ENCODE measurements around the gene XCL1.

XCL1 gene

GRCh38 chr1:168606096-168606495, 29.7 kb downstream of the XCL1 start:
- DNase-seq (ENCODE audit: low spot score) = no peak
- TF ChIP-seq, protein P1, sequence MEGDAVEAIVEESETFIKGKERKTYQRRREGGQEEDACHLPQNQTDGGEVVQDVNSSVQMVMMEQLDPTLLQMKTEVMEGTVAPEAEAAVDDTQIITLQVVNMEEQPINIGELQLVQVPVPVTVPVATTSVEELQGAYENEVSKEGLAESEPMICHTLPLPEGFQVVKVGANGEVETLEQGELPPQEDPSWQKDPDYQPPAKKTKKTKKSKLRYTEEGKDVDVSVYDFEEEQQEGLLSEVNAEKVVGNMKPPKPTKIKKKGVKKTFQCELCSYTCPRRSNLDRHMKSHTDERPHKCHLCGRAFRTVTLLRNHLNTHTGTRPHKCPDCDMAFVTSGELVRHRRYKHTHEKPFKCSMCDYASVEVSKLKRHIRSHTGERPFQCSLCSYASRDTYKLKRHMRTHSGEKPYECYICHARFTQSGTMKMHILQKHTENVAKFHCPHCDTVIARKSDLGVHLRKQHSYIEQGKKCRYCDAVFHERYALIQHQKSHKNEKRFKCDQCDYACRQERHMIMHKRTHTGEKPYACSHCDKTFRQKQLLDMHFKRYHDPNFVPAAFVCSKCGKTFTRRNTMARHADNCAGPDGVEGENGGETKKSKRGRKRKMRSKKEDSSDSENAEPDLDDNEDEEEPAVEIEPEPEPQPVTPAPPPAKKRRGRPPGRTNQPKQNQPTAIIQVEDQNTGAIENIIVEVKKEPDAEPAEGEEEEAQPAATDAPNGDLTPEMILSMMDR (conservative IDR thresholded peaks at IDR 0.05; ENCODE audit: low read depth) = no peak
- H3K27ac ChIP-seq = no peak overlapping the region
- ChIA-PET CTCF (interaction anchor here (0.6 kb wide), 1 partner anchor 163 kb away, joined by 3 read pairs; no protein-coding TSS in a partner anchor), POLR2A (ENCODE audit: low non-redundant PET) (no interaction called here)

GRCh38 chr1:168607872-168608428, 31.5 kb downstream of the XCL1 start:
- ChIA-PET CTCF (interaction anchor here (0.9 kb wide), 1 partner anchor 740 kb away, joined by 3 read pairs; no protein-coding TSS in a partner anchor), POLR2A (ENCODE audit: low non-redundant PET) (no interaction called here)
- TF ChIP-seq, protein P1 (conservative IDR thresholded peaks at IDR 0.05; ENCODE audit: low read depth) = no peak
- H3K27ac ChIP-seq = no peak overlapping the region
- no peak for DNase-seq (ENCODE audit: low spot score)

- ChIA-PET CTCF (interaction anchor here (0.7 to 0.9 kb wide), 2 partner anchors 167 to 516 kb away, joined by 3 to 5 read pairs; no protein-coding TSS in a partner anchor), POLR2A (ENCODE audit: low non-redundant PET) (no interaction called here)
- DNase-seq (ENCODE audit: low spot score) = no peak
- TF ChIP-seq, protein P1 (conservative IDR thresholded peaks at IDR 0.05; ENCODE audit: low read depth) = no peak
- H3K27ac ChIP-seq = no peak overlapping the region
These were observed 32.7 kb downstream of the XCL1 start for GRCh38 chr1:168608796-168609715.

- CTCF ChIA-PET = interaction anchor here (0.9 to 1.1 kb wide), 2 partner anchors 515 to 637 kb away, joined by 3 to 5 read pairs; no protein-coding TSS in a partner anchor
- H3K27ac ChIP-seq = no peak overlapping the region
- POLR2A ChIA-PET (ENCODE audit: low non-redundant PET) = no interaction called here
- no peak for DNase-seq (ENCODE audit: low spot score)
- TF ChIP-seq, protein P1 (conservative IDR thresholded peaks at IDR 0.05; ENCODE audit: low read depth) = no peak
These were observed 33.5 kb downstream of the XCL1 start for GRCh38 chr1:168609741-168610510.

- H3K27ac ChIP-seq = no peak overlapping the region
- ChIA-PET CTCF (no interaction called here), POLR2A (ENCODE audit: low non-redundant PET) (no interaction called here)
- TF ChIP-seq, protein P1 (conservative IDR thresholded peaks at IDR 0.05; ENCODE audit: low read depth) = no peak
- DNase-seq (ENCODE audit: low spot score) = no peak
These were observed 36.6 kb downstream of the XCL1 start for GRCh38 chr1:168613038-168613451.

DNA sequence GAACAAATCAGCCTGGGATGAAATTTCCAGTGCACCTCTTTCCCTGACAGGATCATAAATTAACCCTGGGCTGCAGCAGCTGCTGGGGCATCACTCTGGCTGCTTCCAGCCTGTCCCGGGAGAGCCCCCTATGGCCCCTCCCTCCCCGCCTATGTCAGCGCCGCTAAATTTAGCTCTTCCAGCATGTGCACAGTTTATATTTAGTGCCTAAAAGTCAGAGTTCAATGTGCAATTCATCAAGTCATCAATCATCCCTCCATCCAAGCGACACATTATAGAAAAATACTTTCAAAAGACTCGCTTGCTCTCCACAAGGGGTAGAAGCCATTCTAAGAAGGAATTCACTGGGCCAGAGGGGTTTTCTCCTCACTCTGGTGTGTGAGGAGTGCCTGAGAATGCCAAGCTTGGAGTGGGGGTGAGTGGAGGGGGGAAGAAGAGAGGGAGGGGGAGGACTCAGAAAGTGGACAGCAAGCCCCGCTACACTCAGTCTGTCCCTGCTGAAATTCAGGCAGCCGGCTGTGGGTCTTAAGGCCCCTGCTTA, 37.4 kb downstream of the XCL1 start:
- no peak for DNase-seq (ENCODE audit: low spot score)
- ChIA-PET CTCF (no interaction called here), POLR2A (ENCODE audit: low non-redundant PET) (no interaction called here)
- TF ChIP-seq, protein P1 (conservative IDR thresholded peaks at IDR 0.05; ENCODE audit: low read depth) = no peak
- H3K27ac ChIP-seq = no peak overlapping the region
